Mucosa of rectum (tissue), 2 donors: ENCODE data around the gene EIF2B2.

Experiments
- H3K27ac ChIP-seq, 2 donors: one replicate each; pipeline ENCODE4 v1.7.0; 2013; ENCODE audit warnings: inconsistent platforms in 2 of 2, low read depth in 2 of 2, low read length in 2 of 2
- H3K27me3 ChIP-seq, 2 donors: one replicate each; pipeline ENCODE4 v1.7.0; 2013; ENCODE audit warnings: low read length in 2 of 2; ENCODE audit not compliant: control insufficient read depth in 2 of 2, insufficient read depth in 2 of 2
- H3K36me3 ChIP-seq, 2 donors: one replicate each; pipeline ENCODE4 v1.7.0; 2013; ENCODE audit warnings: low read length in 2 of 2; ENCODE audit not compliant: control insufficient read depth in 2 of 2, insufficient read depth in 2 of 2
- H3K4me1 ChIP-seq, 2 donors: one replicate each; pipeline ENCODE4 v1.7.0; 2013; ENCODE audit warnings: low read length in 2 of 2, mild to moderate bottlenecking in 1 of 2; ENCODE audit not compliant: control insufficient read depth in 2 of 2, insufficient read depth in 2 of 2
- H3K4me3 ChIP-seq, 2 donors: one replicate each; pipeline ENCODE4 v1.7.0; 2013; ENCODE audit warnings: low read length in 2 of 2
- H3K9ac ChIP-seq, 2 donors: one replicate each; pipeline ENCODE4 v1.7.0; 2013; ENCODE audit warnings: low read length in 2 of 2, low read depth in 1 of 2, mild to moderate bottlenecking in 1 of 2
- H3K9me3 ChIP-seq, 2 donors: one replicate each; pipeline ENCODE4 v1.7.0; 2013; ENCODE audit warnings: low read length in 2 of 2; ENCODE audit not compliant: control insufficient read depth in 2 of 2
- donor health status: healthy.
- donor health status: Normal muscosa, but diverticular disease.

EIF2B2 gene

DNA sequence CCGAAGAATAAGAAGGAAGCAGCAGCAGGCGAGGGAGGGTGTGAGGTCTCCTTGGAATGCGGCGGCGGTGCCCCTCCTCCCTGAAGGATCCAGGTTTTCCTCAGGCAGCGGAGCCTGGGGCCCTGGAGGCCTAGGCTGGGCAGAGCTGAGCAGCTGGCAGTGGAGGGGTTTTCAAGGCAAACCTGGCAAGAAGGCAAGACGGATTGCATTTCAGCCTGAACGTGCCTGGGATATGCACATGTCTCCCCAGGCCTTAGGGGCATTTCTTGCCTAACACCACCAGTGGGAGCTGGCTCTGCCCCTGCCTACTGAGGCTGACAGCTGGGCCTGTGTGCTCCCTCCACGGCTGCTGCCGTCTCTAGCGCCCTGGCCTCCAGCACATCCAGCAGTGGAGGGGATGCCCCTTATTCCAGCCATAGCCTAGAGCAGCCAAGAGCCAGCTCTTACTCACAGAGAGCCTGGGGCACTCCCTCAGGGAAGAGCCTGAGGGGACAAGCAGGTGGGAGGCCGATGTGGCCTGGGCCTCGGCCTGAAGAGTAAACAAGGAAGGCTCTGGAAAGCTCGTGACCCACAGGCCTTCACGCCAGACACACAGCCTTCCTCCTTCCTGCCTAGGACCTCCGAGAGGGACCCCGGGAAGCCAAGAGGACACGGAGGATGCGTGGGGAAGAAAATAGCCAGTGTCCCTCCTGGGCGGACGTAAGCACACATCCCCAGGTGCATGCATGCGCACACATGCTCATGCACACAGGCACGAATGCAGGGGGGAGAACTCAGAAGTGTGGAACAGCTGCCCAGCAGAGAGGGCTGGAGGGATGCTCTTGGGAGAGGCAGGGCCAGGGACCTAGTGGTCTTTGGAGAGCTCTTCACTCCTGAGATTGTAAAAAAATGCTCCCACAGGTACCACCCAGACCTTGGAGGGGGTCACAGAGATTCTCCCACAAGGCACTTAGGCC, 23.0 kb upstream of the EIF2B2 start:
- no peaks in the 10 kb centered on the region for H3K27me3 ChIP-seq
- no peaks in the 10 kb centered on the region for H3K36me3 ChIP-seq
- H3K4me3 ChIP-seq, result no peak overlapping the region
- no peak overlapping the region for H3K27ac ChIP-seq
- no peaks in the 10 kb centered on the region for H3K9me3 ChIP-seq
- no peak overlapping the region for H3K9ac ChIP-seq
- peaks cover 1 to 3% of the 10 kb centered on the region in 2 donors for H3K4me1 ChIP-seq

DNA sequence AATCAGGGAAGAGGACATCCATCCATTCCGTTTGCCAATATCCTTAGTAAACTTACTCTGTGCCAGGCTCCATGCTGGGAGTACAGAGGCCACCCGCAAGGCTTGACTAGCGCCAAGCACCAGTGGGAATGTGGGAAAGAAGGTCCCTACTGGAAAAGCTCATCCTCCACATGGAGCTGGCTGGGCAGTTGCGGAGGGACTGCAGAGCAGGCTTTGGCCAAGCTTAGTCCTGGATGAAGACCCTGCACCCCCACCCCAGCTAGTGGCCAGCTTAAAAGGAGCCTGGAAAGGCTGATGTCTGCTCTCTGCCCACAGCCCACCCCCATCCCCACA, 22.4 kb upstream of the EIF2B2 start:
- Histone ChIP-seq H3K4me1 (peaks cover 0 to 3% of the 10 kb centered on the region in 2 donors), H3K36me3 (no peaks in the 10 kb centered on the region), H3K27ac (no peak overlapping the region), H3K27me3 (no peaks in the 10 kb centered on the region), H3K9ac (no peak overlapping the region), H3K4me3 (no peak overlapping the region), H3K9me3 (no peaks in the 10 kb centered on the region)

DNA sequence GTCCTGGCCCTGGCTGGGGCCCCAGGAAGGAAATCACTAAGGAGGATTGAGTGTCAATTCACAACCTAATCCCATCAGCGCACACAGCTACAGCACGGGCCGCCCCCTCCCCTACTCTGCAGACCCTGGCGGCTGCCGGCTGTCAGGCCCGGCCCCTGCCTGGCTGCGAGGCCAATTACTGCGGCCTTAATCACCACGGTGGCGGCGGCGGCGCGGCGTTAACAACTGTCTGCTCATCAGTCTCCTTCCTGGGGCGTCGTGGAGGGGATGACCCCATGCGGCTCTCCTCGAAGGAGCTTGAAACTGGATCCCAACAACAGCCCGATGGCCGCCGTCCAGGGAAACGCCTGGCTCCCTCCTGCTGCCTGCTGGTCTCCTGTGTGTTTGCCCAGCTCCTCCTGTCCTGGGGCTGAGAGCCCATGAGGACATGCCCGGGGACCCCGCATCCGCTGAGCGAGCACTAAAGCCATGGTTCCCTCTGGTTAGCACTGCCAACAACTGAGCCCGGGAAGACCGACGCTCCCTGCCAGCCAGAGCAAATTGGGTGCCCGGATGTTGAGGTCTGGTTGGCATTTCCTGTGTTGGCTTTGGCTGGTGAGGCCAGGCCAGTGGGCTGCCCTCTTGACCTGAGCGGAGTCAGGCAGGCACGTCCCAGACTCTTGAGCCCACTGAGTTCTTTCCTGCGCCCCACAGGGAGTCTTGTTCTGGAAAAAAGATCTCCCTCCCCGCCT, 21.8 kb upstream of the EIF2B2 start:
- Histone ChIP-seq H3K27ac (no peak overlapping the region), H3K4me1 (peaks cover 0 to 3% of the 10 kb centered on the region in 2 donors), H3K27me3 (no peaks in the 10 kb centered on the region), H3K4me3 (no peak overlapping the region), H3K9me3 (no peaks in the 10 kb centered on the region), H3K9ac (no peak overlapping the region), H3K36me3 (no peaks in the 10 kb centered on the region)

DNA sequence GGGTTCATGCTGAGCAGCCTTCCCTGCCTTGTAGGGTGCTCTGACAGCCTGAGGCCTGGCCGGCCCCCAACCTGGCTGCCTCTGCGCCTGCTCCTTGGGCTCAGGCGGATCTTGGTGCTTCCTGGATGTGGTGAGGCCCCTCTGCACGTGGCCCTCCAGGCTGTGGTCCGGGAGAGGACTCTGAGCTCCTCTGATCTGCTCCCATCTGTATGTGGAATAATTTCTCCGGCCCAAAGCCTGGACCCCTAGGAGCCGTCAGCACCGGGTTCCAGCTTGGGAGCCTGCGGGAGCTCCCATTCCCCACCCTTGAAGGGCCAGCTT, 21.3 kb upstream of the EIF2B2 start:
- Histone ChIP-seq H3K9ac (no peak overlapping the region), H3K4me1 (peaks cover 0 to 3% of the 10 kb centered on the region in 2 donors)

DNA sequence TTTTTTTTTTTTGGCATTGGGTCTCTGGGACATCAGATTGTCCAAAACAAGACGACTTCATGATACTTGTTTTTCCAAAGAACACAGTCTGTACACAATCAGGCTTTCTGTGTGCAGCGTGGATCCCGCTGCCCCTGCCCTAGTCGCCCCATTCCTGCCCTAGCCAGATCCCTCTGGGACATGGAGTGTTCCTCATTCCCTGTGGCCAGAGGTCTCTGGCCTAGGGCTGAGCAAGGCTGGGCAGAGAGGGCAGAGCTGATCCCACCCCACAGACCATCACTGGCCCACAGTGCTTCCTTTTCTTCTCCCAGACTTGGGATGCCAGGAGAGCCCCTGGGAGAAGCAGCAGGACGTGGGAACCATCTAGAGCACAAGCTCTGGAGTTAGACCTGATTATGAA, 20.9 kb upstream of the EIF2B2 start:
- no peak overlapping the region for H3K27ac ChIP-seq
- H3K27me3 ChIP-seq, result no peaks in the 10 kb centered on the region
- no peak overlapping the region for H3K9ac ChIP-seq
- no peaks in the 10 kb centered on the region for H3K9me3 ChIP-seq
- peaks cover 0 to 3% of the 10 kb centered on the region in 2 donors for H3K4me1 ChIP-seq
- no peak overlapping the region for H3K4me3 ChIP-seq
- H3K36me3 ChIP-seq, result no peaks in the 10 kb centered on the region

More for the DNA sequence above, 21.3 kb upstream of the EIF2B2 start:
- Histone ChIP-seq H3K4me3 (no peak overlapping the region), H3K9me3 (no peaks in the 10 kb centered on the region), H3K27me3 (no peaks in the 10 kb centered on the region), H3K36me3 (no peaks in the 10 kb centered on the region), H3K27ac (no peak overlapping the region)

DNA sequence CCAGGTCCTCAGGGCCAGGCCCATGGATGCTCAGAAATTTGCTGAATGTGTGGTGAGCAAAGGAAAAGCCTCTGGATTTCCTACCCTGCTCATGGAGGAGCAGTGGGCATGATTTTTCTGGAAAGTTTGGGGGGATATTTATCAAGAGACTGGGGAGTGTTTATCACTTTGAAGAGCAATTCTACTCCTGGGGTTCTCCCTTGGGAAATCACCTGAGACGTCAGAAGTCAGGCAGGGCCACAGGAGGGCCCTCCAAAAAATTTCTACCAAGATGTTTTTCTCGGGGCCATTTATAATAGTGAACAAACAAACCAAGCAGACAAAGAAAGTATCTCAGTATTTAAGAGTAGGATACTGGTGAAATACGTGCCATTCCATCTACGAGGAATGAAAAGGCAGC, 20.1 kb upstream of the EIF2B2 start:
- no peak overlapping the region for H3K4me3 ChIP-seq
- no peaks in the 10 kb centered on the region for H3K36me3 ChIP-seq
- no peaks in the 10 kb centered on the region for H3K27me3 ChIP-seq
- no peaks in the 10 kb centered on the region for H3K9me3 ChIP-seq
- no peak overlapping the region for H3K9ac ChIP-seq
- peaks cover 0 to 3% of the 10 kb centered on the region in 2 donors for H3K4me1 ChIP-seq
- H3K27ac ChIP-seq, result no peak overlapping the region

DNA sequence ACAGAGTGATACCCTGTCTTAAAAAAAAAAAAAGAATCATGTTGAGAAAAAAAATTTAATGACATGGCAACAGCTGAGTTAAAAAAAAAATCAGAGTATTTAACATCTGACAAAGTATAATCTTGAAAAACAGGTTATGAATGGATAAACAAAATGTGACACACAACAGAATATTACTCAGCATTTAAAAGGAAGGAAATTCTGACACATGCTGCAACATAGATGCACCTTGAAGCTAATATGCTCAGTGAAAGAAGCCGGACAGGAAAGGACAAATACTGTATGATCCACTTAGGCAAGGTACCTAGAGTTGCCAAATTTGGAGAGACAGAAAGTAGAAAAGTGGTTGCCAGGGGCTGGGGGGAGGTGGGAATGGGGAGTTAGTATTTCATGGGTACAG, 19.4 kb upstream of the EIF2B2 start:
- peaks cover 0 to 3% of the 10 kb centered on the region in 2 donors for H3K4me1 ChIP-seq
- no peak overlapping the region for H3K4me3 ChIP-seq
- no peak overlapping the region for H3K27ac ChIP-seq
- H3K36me3 ChIP-seq, result no peaks in the 10 kb centered on the region
- H3K9me3 ChIP-seq, result no peaks in the 10 kb centered on the region
- no peak overlapping the region for H3K9ac ChIP-seq
- H3K27me3 ChIP-seq, result no peaks in the 10 kb centered on the region

DNA sequence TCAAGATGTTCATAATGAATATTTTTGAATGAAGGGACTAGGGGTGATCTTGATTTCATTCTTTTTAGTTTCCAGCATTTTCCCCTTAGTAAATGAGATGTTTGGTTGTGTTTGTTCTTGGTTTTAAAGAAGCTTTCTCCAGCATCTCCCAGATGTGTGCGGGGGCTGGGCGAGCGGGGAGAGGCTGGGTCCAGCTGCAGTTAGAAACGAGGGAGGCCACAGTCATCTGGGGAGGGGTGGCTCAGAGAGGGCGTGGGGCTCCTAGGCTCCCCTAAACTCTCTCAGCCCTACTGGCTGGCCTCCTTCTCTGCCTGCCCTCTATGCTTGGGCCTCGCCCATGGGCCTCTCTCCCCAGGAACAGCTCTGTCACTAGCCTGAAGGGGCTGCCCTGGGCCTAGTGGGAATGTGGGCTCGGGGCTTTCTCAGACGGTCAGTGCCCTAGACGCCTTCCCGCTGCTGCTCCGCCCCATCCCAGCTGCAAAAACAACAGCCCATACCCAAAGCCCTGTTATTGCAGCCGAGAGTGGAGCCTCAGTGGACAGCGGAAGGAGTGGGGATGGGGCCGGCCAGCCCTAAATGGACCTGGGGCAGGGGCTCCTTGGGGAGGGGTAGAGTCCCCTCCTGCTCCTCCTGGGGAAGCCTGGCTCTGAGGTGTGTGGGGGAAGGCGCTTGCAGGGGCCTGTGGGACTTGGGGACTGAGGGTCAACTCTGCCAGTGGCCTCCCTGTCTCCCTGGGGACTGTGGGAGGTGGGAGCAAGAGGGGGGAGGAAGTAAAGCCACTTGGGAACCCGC, 18.3 kb upstream of the EIF2B2 start:
- Histone ChIP-seq H3K9me3 (no peaks in the 10 kb centered on the region), H3K9ac (no peak overlapping the region), H3K27ac (no peak overlapping the region), H3K4me1 (peaks cover 0 to 3% of the 10 kb centered on the region in 2 donors), H3K36me3 (no peaks in the 10 kb centered on the region), H3K27me3 (no peaks in the 10 kb centered on the region), H3K4me3 (no peak overlapping the region)

DNA sequence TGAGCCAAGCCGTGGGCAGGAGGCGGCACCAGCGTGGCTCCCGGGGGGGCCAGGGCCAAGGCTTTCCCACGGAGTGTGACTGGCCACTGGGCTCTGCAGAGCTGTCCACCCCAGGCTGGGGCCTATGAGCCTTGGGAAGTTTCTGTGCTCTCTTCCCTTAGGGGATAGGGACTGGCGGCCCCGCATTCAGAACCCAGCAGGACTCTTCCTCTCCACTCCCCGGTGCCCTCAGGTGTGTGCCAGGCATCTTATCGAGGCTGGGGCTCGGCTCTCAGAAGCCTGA, 17.8 kb upstream of the EIF2B2 start:
- H3K9me3 ChIP-seq, result no peaks in the 10 kb centered on the region
- H3K4me1 ChIP-seq, result peaks cover 0 to 3% of the 10 kb centered on the region in 2 donors
- H3K36me3 ChIP-seq, result no peaks in the 10 kb centered on the region
- no peaks in the 10 kb centered on the region for H3K27me3 ChIP-seq
- H3K4me3 ChIP-seq, result no peak overlapping the region
- no peak overlapping the region for H3K9ac ChIP-seq
- H3K27ac ChIP-seq, result no peak overlapping the region

DNA sequence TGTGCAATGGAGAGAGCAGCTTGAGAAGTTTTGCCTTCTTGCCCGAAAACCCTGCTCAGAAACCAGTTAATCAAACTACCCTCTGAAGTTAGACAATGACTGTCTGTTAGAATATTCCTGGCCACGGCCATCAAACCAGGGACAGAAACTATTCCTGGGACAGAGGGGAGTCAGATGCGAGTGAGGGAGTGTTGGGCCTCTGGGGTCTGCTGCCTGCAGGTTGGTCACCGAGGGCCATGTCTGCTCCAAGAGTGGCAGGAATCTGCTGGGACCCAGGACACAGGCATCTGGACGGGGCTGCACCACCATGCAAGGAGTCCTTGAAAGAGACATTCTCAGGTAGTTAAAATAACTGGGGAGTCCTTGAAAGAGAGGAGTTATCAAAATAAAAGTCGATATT, 16.9 kb upstream of the EIF2B2 start:
- H3K4me1 ChIP-seq, result peaks cover 0 to 3% of the 10 kb centered on the region in 2 donors
- H3K9me3 ChIP-seq, result no peaks in the 10 kb centered on the region
- H3K27ac ChIP-seq, result no peak overlapping the region
- no peak overlapping the region for H3K9ac ChIP-seq
- no peaks in the 10 kb centered on the region for H3K27me3 ChIP-seq
- no peaks in the 10 kb centered on the region for H3K36me3 ChIP-seq
- no peak overlapping the region for H3K4me3 ChIP-seq
